K562 (cell line): ENCODE results near the gene ATP10B. TPM values are rescaled to one million over a fixed set of nuclear protein-coding genes. Genes with fewer than 3 reads are reported as not detected.

Experiments
- ATAC-seq: fragments of 200-7000 bp; cut with Tn5 transposase; 3 replicates; pipeline ENCODE4 v1.9.1; 2020; ENCODE audit warnings: moderate library complexity
- BruUV-seq: library from RNA; stranded (reverse); fragments of 400-500 nt; replicated peaks from 2 replicates; lab custom pipeline; 2021; lab: Mats Ljungman, UMichigan
- CTCF ChIA-PET: fragments of 300-600 bp; formaldehyde crosslinking; extraction: SDS; loops from one replicate; lab custom pipeline; 2021; ENCODE audit warnings: low intra/inter-chr PET ratio; lab: Yijun Ruan, JAX
- POLR2A ChIA-PET: fragments of 300-600, 350-650 bp; sonication (Branson Sonifier 250); formaldehyde crosslinking; extraction: SDS; loops from one replicate; lab custom pipeline; 2021; ENCODE audit warnings: antibody characterized with exemption, inconsistent platforms; lab: Yijun Ruan, JAX
- DNase-seq, 4 experiments: peaks; one replicate each; pipeline versions ENCODE4 v3.0.0 to v3.0.0-alpha.2; 2011 to 2018; ENCODE audit warnings: low spot score in 3 of 4, mixed read lengths in 3 of 4; ENCODE audit errors: extremely low read depth in 1 of 4
- FAIRE-seq: peaks from 2 replicates; lab custom pipeline; 2011; peaks lifted over from hg19 to GRCh38; lab: Jason Lieb, UNC
- H2AFZ ChIP-seq: 2 replicates; pipeline ENCODE4 v1.6.0; 2011; ENCODE audit warnings: low read depth, low read length, control low read depth, inconsistent platforms
- H3K27ac ChIP-seq: fragments of 200-600 bp; 3 replicates; pipeline ENCODE4 v1.8.0; 2011; ENCODE audit warnings: low read depth, mild to moderate bottlenecking, control low read depth, inconsistent platforms, low read length, moderate library complexity, mixed read lengths; ENCODE audit errors: extremely low read depth
- H3K27me3 ChIP-seq, 2 experiments: fragments of 300-600 bp in 1 of 2; 2 replicates in 1 of 2; 3 replicates in 1 of 2; pipeline versions ENCODE4 v1.6.0 to v1.8.0; 2011; ENCODE audit warnings: inconsistent platforms in 2 of 2, low read length in 2 of 2, mild to moderate bottlenecking in 1 of 2, mixed read lengths in 1 of 2, moderate library complexity in 1 of 2; ENCODE audit not compliant: control insufficient read depth in 2 of 2, insufficient read depth in 2 of 2
- H3K36me3 ChIP-seq: fragments of 300-600 bp; 3 replicates; pipeline ENCODE4 v1.8.0; 2011; ENCODE audit warnings: mild to moderate bottlenecking, low read length, inconsistent platforms; ENCODE audit not compliant: control insufficient read depth, insufficient read depth
- H3K4me1 ChIP-seq, 2 experiments: fragments of 200-600 bp in 1 of 2; replicated peaks in 1 of 2; 2 replicates in 1 of 2; 3 replicates in 1 of 2; pipeline versions ENCODE4 v1.5.1 to v1.8.0; 2011; ENCODE audit warnings: inconsistent platforms in 2 of 2, low read length in 2 of 2, mild to moderate bottlenecking in 1 of 2, mixed read lengths in 1 of 2, moderate library complexity in 1 of 2; ENCODE audit not compliant: control insufficient read depth in 2 of 2, insufficient read depth in 2 of 2
- H3K4me2 ChIP-seq: 2 replicates; pipeline ENCODE4 v1.6.1; 2011; ENCODE audit warnings: low read length, control low read depth, inconsistent platforms, mixed read lengths; ENCODE audit not compliant: insufficient read depth
- H3K4me3 ChIP-seq: fragments of 200-600 bp; sonication (generic), shearing (Covaris generic); 2 replicates; pipeline ENCODE4 v1.5.1; 2016; ENCODE audit warnings: control low read depth, inconsistent platforms
- H3K79me2 ChIP-seq: fragments of 200-600 bp; 3 replicates; pipeline ENCODE4 v1.8.0; 2011; ENCODE audit warnings: low read length, inconsistent platforms; ENCODE audit not compliant: control insufficient read depth, insufficient read depth
- H3K9ac ChIP-seq, 2 experiments: 2 replicates each; pipeline versions ENCODE4 v1.6.0 to v1.6.1; 2011; ENCODE audit warnings: low read depth in 2 of 2, low read length in 2 of 2, control low read depth in 1 of 2, inconsistent platforms in 1 of 2, mild to moderate bottlenecking in 1 of 2, mixed read lengths in 1 of 2; ENCODE audit not compliant: insufficient read depth in 1 of 2
- H3K9me1 ChIP-seq: one replicate; pipeline ENCODE4 v1.6.0; 2011; ENCODE audit warnings: inconsistent platforms, mild to moderate bottlenecking, low read length, moderate library complexity; ENCODE audit not compliant: control insufficient read depth, insufficient read depth
- H3K9me3 ChIP-seq: replicated peaks from 2 replicates; pipeline ENCODE4 v1.5.1; 2011; ENCODE audit warnings: low read depth, low read length, inconsistent platforms; ENCODE audit not compliant: control insufficient read depth, insufficient read depth
- H4K20me1 ChIP-seq: replicated peaks from 2 replicates; pipeline ENCODE4 v1.6.1; 2011; ENCODE audit warnings: low read length, inconsistent platforms, mixed read lengths; ENCODE audit not compliant: control insufficient read depth, insufficient read depth
- ARID3B ChIP-seq: fragments of 250-450 bp; sonication (Bioruptor Pico); IDR thresholded peaks from 2 replicates; pipeline ENCODE4 v1.4.0; 2020; ENCODE audit warnings: borderline replicate concordance
- CREBBP ChIP-seq: IDR thresholded peaks from one replicate; pipeline ENCODE4 v1.6.1; 2012; ENCODE audit warnings: low read depth, mild to moderate bottlenecking, control low read depth, inconsistent platforms, low read length
- KDM4B ChIP-seq, 2 experiments: fragments of 450-650 bp in 1 of 2; sonication (generic) in 1 of 2; IDR thresholded peaks; 2 replicates each; pipeline ENCODE4 v1.6.1; 2016 to 2017; ENCODE audit warnings: borderline replicate concordance in 2 of 2, antibody characterized with exemption in 1 of 2, low read depth in 1 of 2, mild to moderate bottlenecking in 1 of 2
- STAT5B ChIP-seq: fragments of 250-450 bp; sonication (Bioruptor Pico); IDR thresholded peaks from 2 replicates; pipeline ENCODE4 v1.8.0; 2021; ENCODE audit warnings: mild to moderate bottlenecking, inconsistent platforms
- ZNF518B ChIP-seq: fragments of 250-450 bp; sonication (Bioruptor Pico); IDR thresholded peaks from 2 replicates; pipeline ENCODE4 v1.5.0; 2021; ENCODE audit warnings: mild to moderate bottlenecking, moderate library complexity
- ZNF609 ChIP-seq: sonication (generic); formaldehyde crosslinking; IDR thresholded peaks from 2 replicates; pipeline ENCODE4 v1.8.1; 2023; ENCODE audit warnings: missing genetic modification reagents, mild to moderate bottlenecking, borderline replicate concordance
- ZNF830 ChIP-seq: fragments of 250-450 bp; sonication (Bioruptor Pico); IDR thresholded peaks from 2 replicates; pipeline ENCODE4 v1.5.0; 2021; ENCODE audit warnings: mild to moderate bottlenecking
- WGBS: fragments of 100-300 bp; shearing (Covaris generic); methylation state at CpG from one replicate; pipeline ENCODE4 v1.1.6; 2016; ENCODE audit warnings: low coverage, mixed read lengths; ENCODE audit not compliant: insufficient coverage; ENCODE audit errors: missing lambda C conversion rate; 5-methylcytosine and 5-hydroxymethylcytosine counted together
- in situ Hi-C: fragments of 300-500 bp; cut with MboI; formaldehyde crosslinking; loops from 4 replicates; pipeline ENCODE4 v1.15.0; 2018; ENCODE audit warnings: inconsistent platforms, mixed read lengths
- intact Hi-C: fragments of 100-400 bp; cut with micrococcal nuclease; formaldehyde crosslinking; loops from 2 replicates; pipeline ENCODE4 v1.14.2; 2022
- polyA plus RNA-seq, 8 experiments: library from polyadenylated mRNA; depleted of rRNA in 4 of 8; stranded (reverse) in 5 of 8; unstranded in 3 of 8; fragments of >200 nt; fragmentation: Nextera tagmentation in 2 of 8; fragmentation: Illumina TruSeq in 1 of 8; extraction: Ambion mirVana in 2 of 8; extraction: Trizol in 1 of 8; gene quantifications; 2 replicates each; pipeline versions ENCODE4 v1.2.1 to v1.2.3, GENCODE V29; 2011 to 2014; ENCODE audit warnings: inconsistent platforms in 1 of 8, missing spikeins in 1 of 8
- total RNA-seq, 7 experiments: library from RNA; depleted of rRNA in 6 of 7; stranded (reverse); fragments of >200 nt in 6 of 7; fragmentation: Illumina TruSeq in 2 of 7; extraction: Trizol in 2 of 7; gene quantifications; 2 replicates each; pipeline versions ENCODE4 v1.2.1 to v1.2.3, GENCODE V29; 2011 to 2021; ENCODE audit warnings: low replicate concordance in 1 of 7
- TF ChIP-seq, protein P1 (sequence below): sonication (generic); formaldehyde crosslinking; IDR thresholded peaks from 2 replicates; pipeline ENCODE4 v1.4.0; 2020; ENCODE audit warnings: mild to moderate bottlenecking, missing genetic modification reagents

Gene ATP10B
- total and polyA plus RNA-seq, 9 of the 15 experiments (the other 6 are each of a cell fraction or from before 2014, with no cell fraction given), result 0.04 TPM; not detected in 8

DNA sequence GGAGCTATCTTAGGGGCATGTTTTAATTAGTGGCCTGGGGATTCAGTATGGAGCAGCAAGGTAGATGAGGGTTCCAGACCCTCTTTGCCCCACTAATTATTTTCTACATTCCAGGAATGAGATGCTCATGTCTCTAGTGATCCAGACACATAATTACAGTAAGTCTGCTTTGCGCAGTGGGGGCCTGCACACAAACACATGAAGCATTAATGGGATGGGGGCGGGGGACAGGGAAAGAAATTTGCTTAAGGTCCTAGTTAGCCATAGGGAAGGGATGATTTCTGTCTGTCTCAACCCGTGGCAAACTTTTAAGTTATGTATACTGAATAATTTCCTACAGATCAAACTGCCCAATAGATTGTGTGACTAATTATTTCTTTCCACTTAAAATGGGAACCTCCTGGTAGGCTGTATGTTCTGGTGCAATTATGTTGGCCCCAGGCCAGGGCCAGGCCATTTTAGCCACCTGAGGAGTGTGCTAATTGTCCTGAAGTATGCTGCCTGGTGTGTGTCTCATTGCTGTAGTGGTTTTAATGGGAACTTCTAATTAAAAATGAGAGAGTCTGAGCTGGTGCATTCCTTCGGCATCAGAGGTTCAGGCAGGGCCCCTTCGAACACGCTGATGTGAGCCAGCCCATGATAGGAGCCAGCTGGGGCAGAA, 295.9 kb downstream of the ATP10B start:
- no peak overlapping the region for H3K4me2 ChIP-seq

More for the DNA sequence above, 295.9 kb downstream of the ATP10B start:
- FAIRE-seq (no peak), ATAC-seq (no peak), DNase-seq (no peak)
- WGBS, result 2% methylated on average over 6 of the region's 6 CpGs
- H3K27ac ChIP-seq, result no peak overlapping the region
- in situ Hi-C loops, result no loop called here
- H3K9me3 ChIP-seq, result no peaks in the 10 kb centered on the region
- ChIA-PET POLR2A (interaction anchor here (1.2 kb wide), 1 partner anchor 9 kb away, joined by 3 read pairs; no protein-coding TSS in a partner anchor), CTCF (no interaction called here)
- no peak overlapping the region for H2AFZ ChIP-seq
- no peaks in the 10 kb centered on the region for H3K79me2 ChIP-seq
- no TSS peak for BruUV-seq
- intact Hi-C loops, result no loop called here
- TF ChIP-seq, protein P1, sequence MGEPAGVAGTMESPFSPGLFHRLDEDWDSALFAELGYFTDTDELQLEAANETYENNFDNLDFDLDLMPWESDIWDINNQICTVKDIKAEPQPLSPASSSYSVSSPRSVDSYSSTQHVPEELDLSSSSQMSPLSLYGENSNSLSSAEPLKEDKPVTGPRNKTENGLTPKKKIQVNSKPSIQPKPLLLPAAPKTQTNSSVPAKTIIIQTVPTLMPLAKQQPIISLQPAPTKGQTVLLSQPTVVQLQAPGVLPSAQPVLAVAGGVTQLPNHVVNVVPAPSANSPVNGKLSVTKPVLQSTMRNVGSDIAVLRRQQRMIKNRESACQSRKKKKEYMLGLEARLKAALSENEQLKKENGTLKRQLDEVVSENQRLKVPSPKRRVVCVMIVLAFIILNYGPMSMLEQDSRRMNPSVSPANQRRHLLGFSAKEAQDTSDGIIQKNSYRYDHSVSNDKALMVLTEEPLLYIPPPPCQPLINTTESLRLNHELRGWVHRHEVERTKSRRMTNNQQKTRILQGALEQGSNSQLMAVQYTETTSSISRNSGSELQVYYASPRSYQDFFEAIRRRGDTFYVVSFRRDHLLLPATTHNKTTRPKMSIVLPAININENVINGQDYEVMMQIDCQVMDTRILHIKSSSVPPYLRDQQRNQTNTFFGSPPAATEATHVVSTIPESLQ (CRISPR knock-in tag), result no peak
- TF ChIP-seq ZNF609 (CRISPR knock-in tag) (no peak), CREBBP (no peak), ZNF830 (no peak), ARID3B (CRISPR knock-in tag) (no peak), KDM4B (IDR thresholded peaks at IDR 0.05; ENCODE audit: borderline replicate concordance in 2 of 2, low read depth in 1 of 2) (no peak), ZNF518B (CRISPR knock-in tag) (no peak), STAT5B (CRISPR knock-in tag) (no peak)
- H3K36me3 ChIP-seq, result no peaks in the 10 kb centered on the region
- no peaks in the 10 kb centered on the region for H3K9me1 ChIP-seq
- H3K27me3 ChIP-seq, result no peaks in the 10 kb centered on the region
- no peaks in the 10 kb centered on the region for H3K4me1 ChIP-seq
- no peak overlapping the region for H3K9ac ChIP-seq
- no peaks in the 10 kb centered on the region for H4K20me1 ChIP-seq
- H3K4me3 ChIP-seq, result no peak overlapping the region
